ENCODE results near the gene RNF10. TPM values are rescaled to one million over a fixed set of nuclear protein-coding genes. Genes with fewer than 3 reads are reported as not detected.

The RNF10 gene
- total RNA-seq, 1 donor from 2014 or later = 177 TPM

GRCh38 chr12:120562906-120563305, 28.8 kb downstream of the RNF10 start:
- no peak overlapping the region for H3K4me3 Mint-ChIP-seq (ENCODE audit: unreplicated experiment)
- no peak overlapping the region for H3K27ac Mint-ChIP-seq (ENCODE audit: unreplicated experiment)
- DNase-seq (ENCODE audit: extremely low spot score, unreplicated experiment) = no peak
- H3K4me1 Mint-ChIP-seq (ENCODE audit: unreplicated experiment) = no peaks in the 10 kb centered on the region
- H3K9me3 Mint-ChIP-seq (ENCODE audit: unreplicated experiment) = no peaks in the 10 kb centered on the region
- no peak for TF ChIP-seq CTCF (IDR thresholded peaks at IDR 0.05)
- peaks cover 59% of the 10 kb centered on the region for H3K36me3 Mint-ChIP-seq (ENCODE audit: unreplicated experiment)
- H3K27me3 Mint-ChIP-seq (ENCODE audit: unreplicated experiment) = no peaks in the 10 kb centered on the region

GRCh38 chr12:120563495-120563894, 29.3 kb downstream of the RNF10 start:
- Mint-ChIP-seq H3K27me3 (ENCODE audit: unreplicated experiment) (no peaks in the 10 kb centered on the region), H3K27ac (ENCODE audit: unreplicated experiment) (no peak overlapping the region), H3K9me3 (ENCODE audit: unreplicated experiment) (no peaks in the 10 kb centered on the region), H3K36me3 (ENCODE audit: unreplicated experiment) (peaks cover 56% of the 10 kb centered on the region), H3K4me1 (ENCODE audit: unreplicated experiment) (no peaks in the 10 kb centered on the region), H3K4me3 (ENCODE audit: unreplicated experiment) (no peak overlapping the region)
- no peak for DNase-seq (ENCODE audit: extremely low spot score, unreplicated experiment)
- TF ChIP-seq CTCF (IDR thresholded peaks at IDR 0.05) = no peak

- peaks cover 55% of the 10 kb centered on the region for H3K36me3 Mint-ChIP-seq (ENCODE audit: unreplicated experiment)
- no peak overlapping the region for H3K4me3 Mint-ChIP-seq (ENCODE audit: unreplicated experiment)
- no peak for TF ChIP-seq CTCF (IDR thresholded peaks at IDR 0.05)
- DNase-seq (ENCODE audit: extremely low spot score, unreplicated experiment) = no peak
- H3K27me3 Mint-ChIP-seq (ENCODE audit: unreplicated experiment) = no peaks in the 10 kb centered on the region
- no peak overlapping the region for H3K27ac Mint-ChIP-seq (ENCODE audit: unreplicated experiment)
- no peaks in the 10 kb centered on the region for H3K9me3 Mint-ChIP-seq (ENCODE audit: unreplicated experiment)
- H3K4me1 Mint-ChIP-seq (ENCODE audit: unreplicated experiment) = peaks cover 7% of the 10 kb centered on the region
Observed at GRCh38 chr12:120571299-120571698, 37.1 kb downstream of the RNF10 start.

GRCh38 chr12:120573560-120573959, 39.4 kb downstream of the RNF10 start:
- no peak for DNase-seq (ENCODE audit: extremely low spot score, unreplicated experiment)
- no peak overlapping the region for H3K27ac Mint-ChIP-seq (ENCODE audit: unreplicated experiment)
- H3K4me1 Mint-ChIP-seq (ENCODE audit: unreplicated experiment) = peaks cover 7% of the 10 kb centered on the region
- no peaks in the 10 kb centered on the region for H3K9me3 Mint-ChIP-seq (ENCODE audit: unreplicated experiment)
- no peak overlapping the region for H3K4me3 Mint-ChIP-seq (ENCODE audit: unreplicated experiment)
- H3K27me3 Mint-ChIP-seq (ENCODE audit: unreplicated experiment) = no peaks in the 10 kb centered on the region
- peaks cover 61% of the 10 kb centered on the region for H3K36me3 Mint-ChIP-seq (ENCODE audit: unreplicated experiment)
- TF ChIP-seq CTCF (IDR thresholded peaks at IDR 0.05) = no peak

GRCh38 chr12:120574106-120574505, 40.0 kb downstream of the RNF10 start:
- no peaks in the 10 kb centered on the region for H3K9me3 Mint-ChIP-seq (ENCODE audit: unreplicated experiment)
- no peak overlapping the region for H3K4me3 Mint-ChIP-seq (ENCODE audit: unreplicated experiment)
- DNase-seq (ENCODE audit: extremely low spot score, unreplicated experiment) = no peak
- no peak overlapping the region for H3K27ac Mint-ChIP-seq (ENCODE audit: unreplicated experiment)
- peaks cover 59% of the 10 kb centered on the region for H3K36me3 Mint-ChIP-seq (ENCODE audit: unreplicated experiment)
- TF ChIP-seq CTCF (IDR thresholded peaks at IDR 0.05) = no peak
- H3K27me3 Mint-ChIP-seq (ENCODE audit: unreplicated experiment) = no peaks in the 10 kb centered on the region
- H3K4me1 Mint-ChIP-seq (ENCODE audit: unreplicated experiment) = peaks cover 7% of the 10 kb centered on the region
